Ishikawa (cell line): ENCODE measurements around the gene GNAI1.

Experiments
- CEBPB ChIP-seq: IDR thresholded peaks from 2 replicates; pipeline ENCODE4 v1.6.1; 2012
- CREB1 ChIP-seq: IDR thresholded peaks from 2 replicates; pipeline ENCODE4 v1.6.1; 2012; ENCODE audit warnings: low read depth
- EP300 ChIP-seq: IDR thresholded peaks from 2 replicates; pipeline ENCODE4 v1.6.1; 2012; ENCODE audit warnings: borderline replicate concordance
- FOXM1 ChIP-seq: IDR thresholded peaks from 2 replicates; pipeline ENCODE4 v1.6.1; 2012; ENCODE audit warnings: low read depth, borderline replicate concordance
- NFIC ChIP-seq: IDR thresholded peaks from 2 replicates; pipeline ENCODE4 v1.6.1; 2012
- RAD21 ChIP-seq: IDR thresholded peaks from 2 replicates; pipeline ENCODE4 v1.6.1; 2012; ENCODE audit warnings: low read depth
- TAF1 ChIP-seq: IDR thresholded peaks from 2 replicates; pipeline ENCODE4 v1.6.1; 2012; ENCODE audit warnings: low read depth, mild to moderate bottlenecking
- TEAD4 ChIP-seq: IDR thresholded peaks from 2 replicates; pipeline ENCODE4 v1.6.1; 2012
- YY1 ChIP-seq: IDR thresholded peaks from 2 replicates; pipeline ENCODE4 v1.6.1; 2012; ENCODE audit warnings: low read depth
- TF ChIP-seq, protein P1 (sequence below): IDR thresholded peaks from 2 replicates; pipeline ENCODE4 v1.6.1; 2012; ENCODE audit warnings: low read depth, mild to moderate bottlenecking
- TF ChIP-seq, protein P2 (sequence below): IDR thresholded peaks from 2 replicates; pipeline ENCODE4 v1.6.1; 2012
- TF ChIP-seq, protein P3 (sequence below): IDR thresholded peaks from 2 replicates; pipeline ENCODE4 v1.6.1; 2012

DNA sequence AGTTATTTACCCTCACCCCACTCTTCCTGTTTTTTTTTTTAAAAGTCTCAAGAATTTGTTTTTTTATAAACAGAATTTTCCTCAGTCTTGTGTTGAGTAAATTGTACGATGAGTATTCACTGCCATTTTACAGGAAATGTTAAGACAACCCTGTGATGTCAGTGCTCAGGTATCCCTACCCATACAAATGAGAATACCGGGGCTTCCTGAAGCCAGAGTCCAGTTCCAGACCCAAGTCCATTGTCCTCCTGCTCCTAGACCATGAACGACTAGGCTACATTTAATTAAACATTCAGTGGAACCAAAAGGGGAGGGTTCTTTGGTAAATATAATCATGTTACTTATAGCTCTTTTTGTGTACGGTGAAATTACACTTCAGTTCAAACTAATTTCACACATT is 79.2 kb downstream of the GNAI1 start:
- no peak for TF ChIP-seq EP300
- TF ChIP-seq, protein P1, sequence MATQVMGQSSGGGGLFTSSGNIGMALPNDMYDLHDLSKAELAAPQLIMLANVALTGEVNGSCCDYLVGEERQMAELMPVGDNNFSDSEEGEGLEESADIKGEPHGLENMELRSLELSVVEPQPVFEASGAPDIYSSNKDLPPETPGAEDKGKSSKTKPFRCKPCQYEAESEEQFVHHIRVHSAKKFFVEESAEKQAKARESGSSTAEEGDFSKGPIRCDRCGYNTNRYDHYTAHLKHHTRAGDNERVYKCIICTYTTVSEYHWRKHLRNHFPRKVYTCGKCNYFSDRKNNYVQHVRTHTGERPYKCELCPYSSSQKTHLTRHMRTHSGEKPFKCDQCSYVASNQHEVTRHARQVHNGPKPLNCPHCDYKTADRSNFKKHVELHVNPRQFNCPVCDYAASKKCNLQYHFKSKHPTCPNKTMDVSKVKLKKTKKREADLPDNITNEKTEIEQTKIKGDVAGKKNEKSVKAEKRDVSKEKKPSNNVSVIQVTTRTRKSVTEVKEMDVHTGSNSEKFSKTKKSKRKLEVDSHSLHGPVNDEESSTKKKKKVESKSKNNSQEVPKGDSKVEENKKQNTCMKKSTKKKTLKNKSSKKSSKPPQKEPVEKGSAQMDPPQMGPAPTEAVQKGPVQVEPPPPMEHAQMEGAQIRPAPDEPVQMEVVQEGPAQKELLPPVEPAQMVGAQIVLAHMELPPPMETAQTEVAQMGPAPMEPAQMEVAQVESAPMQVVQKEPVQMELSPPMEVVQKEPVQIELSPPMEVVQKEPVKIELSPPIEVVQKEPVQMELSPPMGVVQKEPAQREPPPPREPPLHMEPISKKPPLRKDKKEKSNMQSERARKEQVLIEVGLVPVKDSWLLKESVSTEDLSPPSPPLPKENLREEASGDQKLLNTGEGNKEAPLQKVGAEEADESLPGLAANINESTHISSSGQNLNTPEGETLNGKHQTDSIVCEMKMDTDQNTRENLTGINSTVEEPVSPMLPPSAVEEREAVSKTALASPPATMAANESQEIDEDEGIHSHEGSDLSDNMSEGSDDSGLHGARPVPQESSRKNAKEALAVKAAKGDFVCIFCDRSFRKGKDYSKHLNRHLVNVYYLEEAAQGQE: no peak
- no peak for TF ChIP-seq TEAD4
- TF ChIP-seq, protein P2, sequence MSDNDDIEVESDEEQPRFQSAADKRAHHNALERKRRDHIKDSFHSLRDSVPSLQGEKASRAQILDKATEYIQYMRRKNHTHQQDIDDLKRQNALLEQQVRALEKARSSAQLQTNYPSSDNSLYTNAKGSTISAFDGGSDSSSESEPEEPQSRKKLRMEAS: no peak
- no peak for TF ChIP-seq TAF1
- no peak for TF ChIP-seq RAD21
- TF ChIP-seq YY1: no peak
- no peak for TF ChIP-seq NFIC
- TF ChIP-seq, protein P3, sequence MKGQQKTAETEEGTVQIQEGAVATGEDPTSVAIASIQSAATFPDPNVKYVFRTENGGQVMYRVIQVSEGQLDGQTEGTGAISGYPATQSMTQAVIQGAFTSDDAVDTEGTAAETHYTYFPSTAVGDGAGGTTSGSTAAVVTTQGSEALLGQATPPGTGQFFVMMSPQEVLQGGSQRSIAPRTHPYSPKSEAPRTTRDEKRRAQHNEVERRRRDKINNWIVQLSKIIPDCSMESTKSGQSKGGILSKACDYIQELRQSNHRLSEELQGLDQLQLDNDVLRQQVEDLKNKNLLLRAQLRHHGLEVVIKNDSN: no peak
- TF ChIP-seq FOXM1: no peak
- no peak for TF ChIP-seq CEBPB
- no peak for TF ChIP-seq CREB1
